Breast epithelium (tissue), 4 donors: Measurements from ENCODE around the gene TMSB10. TPM values are rescaled to one million over a fixed set of nuclear protein-coding genes. Genes with fewer than 3 reads are reported as not detected.

Source experiments
- DNase-seq, 2 donors: peaks; one replicate each; pipeline ENCODE4 v3.0.0-alpha.2; 2019; ENCODE audit warnings: low spot score in 2 of 2
- H3K27ac ChIP-seq, 2 donors: fragments of 200-600 bp; sonication (generic) in 1 of 2; one replicate each; pipeline ENCODE4 v1.5.1; 2016 to 2019; ENCODE audit warnings: mild to moderate bottlenecking in 1 of 2
- H3K27me3 ChIP-seq, 2 donors: fragments of 200-600 bp; sonication (generic) in 1 of 2; one replicate each; pipeline versions ENCODE4 v1.5.1 to v1.6.0; 2017 to 2019; ENCODE audit warnings: control low read depth in 1 of 2, mild to moderate bottlenecking in 1 of 2
- H3K36me3 ChIP-seq: fragments of 200-600 bp; one replicate; pipeline ENCODE4 v1.5.1; 2019
- H3K4me1 ChIP-seq, 2 donors: fragments of 200-600 bp; sonication (generic); one replicate each; pipeline ENCODE4 v1.5.1; 2016 to 2019; ENCODE audit warnings: control low read depth in 1 of 2
- H3K4me3 ChIP-seq, 3 donors: fragments of 200-600 bp; sonication (generic); 1 replicate in 2 of 3; 2 replicates in 1 of 3; pipeline ENCODE4 v1.5.1; 2016 to 2019; ENCODE audit warnings: mild to moderate bottlenecking in 3 of 3, moderate library complexity in 2 of 3
- H3K9me3 ChIP-seq, 2 donors: fragments of 200-600 bp; sonication (generic) in 1 of 2; one replicate each; pipeline ENCODE4 v1.5.1; 2016 to 2019; ENCODE audit warnings: control low read depth in 1 of 2
- POLR2A ChIP-seq: fragments of 450-650 bp; IDR thresholded peaks from one replicate; pipeline ENCODE4 v1.6.1; 2016; ENCODE audit warnings: antibody characterized with exemption, mild to moderate bottlenecking, moderate library complexity
- POLR2AphosphoS5 ChIP-seq, 3 donors: sonication (generic); formaldehyde crosslinking; IDR thresholded peaks; one replicate each; pipeline ENCODE4 v1.6.1; 2017; ENCODE audit warnings: antibody characterized with exemption in 3 of 3
- intact Hi-C: fragments of 100-400 bp; cut with DNase I; formaldehyde crosslinking; loops from one replicate; pipeline ENCODE4 v1.15.1; 2023; ENCODE audit warnings: low total_unique reads
- total RNA-seq, 3 donors: library from RNA; depleted of rRNA; stranded (reverse); fragments of >200 nt; gene quantifications; one replicate each; pipeline ENCODE4 v1.1.0, GENCODE V29; 2016
- TF ChIP-seq, protein P1 (sequence below), 3 donors: fragments of 450-650 bp; IDR thresholded peaks; one replicate each; pipeline ENCODE4 v1.5.1; 2016 to 2017; ENCODE audit warnings: antibody characterized with exemption in 3 of 3, mild to moderate bottlenecking in 3 of 3, moderate library complexity in 3 of 3

Gene TMSB10
- total RNA-seq, 3 donors from 2014 or later = 1,918 to 5,529 (median 3,700) TPM

DNA sequence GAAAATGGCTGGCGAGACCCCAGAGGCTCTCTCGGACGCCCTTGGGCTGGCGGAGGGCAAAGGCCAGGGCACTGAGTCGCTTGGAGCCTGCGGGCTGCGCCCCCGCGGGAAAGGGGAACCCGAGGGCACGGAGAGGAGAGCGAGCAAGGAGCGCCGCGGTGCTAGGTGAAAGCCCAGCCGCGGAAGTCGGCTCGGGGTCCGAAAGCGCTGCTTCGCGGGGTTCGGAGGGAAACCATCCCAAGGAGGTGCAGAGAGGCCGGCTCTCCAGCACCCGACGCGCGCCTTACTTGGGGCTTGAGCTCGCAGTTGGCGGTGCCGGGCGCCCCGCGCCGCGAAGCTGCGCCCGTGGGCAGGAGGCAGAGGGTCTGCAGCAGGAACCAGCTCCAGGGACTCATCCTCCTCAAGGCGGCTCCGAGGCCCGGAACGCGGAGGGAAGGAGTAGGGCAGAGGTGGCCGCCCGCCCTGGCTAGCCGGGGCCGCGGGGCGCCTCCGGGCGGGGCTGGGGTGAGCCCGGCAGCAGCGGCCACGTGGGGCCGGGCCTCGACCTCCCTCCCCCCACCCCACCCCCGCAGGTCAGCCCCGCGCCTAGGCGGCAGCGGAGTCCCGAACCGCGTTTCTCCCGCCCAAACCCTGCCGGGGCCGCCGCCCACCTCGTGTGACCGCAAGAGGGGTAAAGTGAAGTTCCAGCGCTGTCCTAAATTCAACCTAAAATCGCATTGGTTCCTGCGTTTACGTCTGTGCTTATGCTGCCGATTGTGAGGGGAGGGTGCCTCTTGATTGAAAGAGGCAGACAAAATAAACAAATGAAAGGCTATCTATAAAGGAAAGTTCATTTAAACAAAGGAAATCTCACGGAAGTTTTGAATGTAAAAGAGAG lies 24.6 kb upstream of the TMSB10 start, which contains the start of gene TRABD2A:
Gene TRABD2A (minus strand): TSS at position 440 of the 877 bp plus-strand sequence. CDS start 45 bp downstream, at position 395.
- no peak for TF ChIP-seq POLR2AphosphoS5 (IDR thresholded peaks at IDR 0.05)
- no peak for TF ChIP-seq POLR2A
- TF ChIP-seq, protein P1, sequence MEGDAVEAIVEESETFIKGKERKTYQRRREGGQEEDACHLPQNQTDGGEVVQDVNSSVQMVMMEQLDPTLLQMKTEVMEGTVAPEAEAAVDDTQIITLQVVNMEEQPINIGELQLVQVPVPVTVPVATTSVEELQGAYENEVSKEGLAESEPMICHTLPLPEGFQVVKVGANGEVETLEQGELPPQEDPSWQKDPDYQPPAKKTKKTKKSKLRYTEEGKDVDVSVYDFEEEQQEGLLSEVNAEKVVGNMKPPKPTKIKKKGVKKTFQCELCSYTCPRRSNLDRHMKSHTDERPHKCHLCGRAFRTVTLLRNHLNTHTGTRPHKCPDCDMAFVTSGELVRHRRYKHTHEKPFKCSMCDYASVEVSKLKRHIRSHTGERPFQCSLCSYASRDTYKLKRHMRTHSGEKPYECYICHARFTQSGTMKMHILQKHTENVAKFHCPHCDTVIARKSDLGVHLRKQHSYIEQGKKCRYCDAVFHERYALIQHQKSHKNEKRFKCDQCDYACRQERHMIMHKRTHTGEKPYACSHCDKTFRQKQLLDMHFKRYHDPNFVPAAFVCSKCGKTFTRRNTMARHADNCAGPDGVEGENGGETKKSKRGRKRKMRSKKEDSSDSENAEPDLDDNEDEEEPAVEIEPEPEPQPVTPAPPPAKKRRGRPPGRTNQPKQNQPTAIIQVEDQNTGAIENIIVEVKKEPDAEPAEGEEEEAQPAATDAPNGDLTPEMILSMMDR (IDR thresholded peaks at IDR 0.05) = no peak
- Histone ChIP-seq H3K36me3 (no peaks in the 10 kb centered on the region), H3K4me3 (peak within 1 kb of the TSS; percentile 43 to 85 (median 57)), H3K27ac (peak within 1 kb of the TSS in 1 of 2 donors; percentile 49), H3K4me1 (peaks cover 0 to 6% of the 10 kb centered on the region in 2 donors), H3K27me3 (peaks cover 6 to 7% of the 10 kb centered on the region in 2 donors), H3K9me3 (no peaks in the 10 kb centered on the region)
- intact Hi-C loops = no loop called here
- no peak for DNase-seq

DNA sequence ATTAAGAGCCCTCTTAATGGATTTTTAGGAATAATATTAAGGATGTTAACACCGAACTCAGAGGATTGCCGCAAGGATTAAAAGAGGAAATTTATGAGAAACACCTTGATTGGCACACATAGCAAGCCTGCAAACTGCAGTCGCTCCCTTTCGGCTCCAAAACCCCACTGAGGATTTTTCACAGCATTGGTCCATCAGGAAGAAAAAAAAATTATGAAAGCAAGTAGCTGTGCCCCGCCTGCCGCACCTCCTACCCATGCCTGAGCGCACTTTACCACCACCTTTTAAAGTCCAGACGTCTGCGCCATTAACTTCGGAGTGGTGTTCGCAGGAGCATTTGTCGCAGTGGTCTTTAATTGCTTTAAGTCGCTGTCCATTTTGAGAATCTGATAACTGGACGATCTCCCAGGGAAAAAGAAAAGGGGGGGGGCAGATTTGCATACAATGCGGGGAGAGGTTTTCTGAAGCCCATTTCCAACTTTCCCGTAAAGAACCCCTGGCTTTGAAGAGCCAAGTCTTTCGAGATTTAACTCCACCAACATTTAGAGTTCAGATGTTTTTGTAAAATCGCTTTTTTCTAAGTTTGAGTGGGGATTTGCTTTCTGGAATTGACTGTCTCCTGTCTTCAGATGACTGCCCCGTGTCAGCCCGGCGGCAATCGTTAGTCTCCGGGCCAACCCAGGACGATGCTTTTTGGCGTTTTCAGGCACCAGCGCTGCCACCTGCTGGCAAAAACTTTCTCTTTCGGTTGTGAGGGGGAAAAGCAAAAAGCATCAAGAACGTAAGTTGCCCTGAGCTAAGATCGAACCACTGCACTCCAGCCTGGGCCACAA lies 23.7 kb upstream of the TMSB10 start:
- H3K27me3 ChIP-seq = peaks cover 6 to 7% of the 10 kb centered on the region in 2 donors
- H3K27ac ChIP-seq = no peak overlapping the region
- no peaks in the 10 kb centered on the region for H3K36me3 ChIP-seq
- peak in 1 of 3 donors; percentile 20 for TF ChIP-seq POLR2AphosphoS5 (IDR thresholded peaks at IDR 0.05)
- TF ChIP-seq, protein P1 (IDR thresholded peaks at IDR 0.05) = peak in 2 of 3 donors; percentile 57 to 63
- TF ChIP-seq POLR2A = no peak
- peak; percentile 71 to 78 for DNase-seq
- intact Hi-C loops = no loop called here
- H3K9me3 ChIP-seq = no peaks in the 10 kb centered on the region
- H3K4me3 ChIP-seq = peak overlapping the region; percentile 43 to 85 (median 57)
- peaks cover 0 to 6% of the 10 kb centered on the region in 2 donors for H3K4me1 ChIP-seq

DNA sequence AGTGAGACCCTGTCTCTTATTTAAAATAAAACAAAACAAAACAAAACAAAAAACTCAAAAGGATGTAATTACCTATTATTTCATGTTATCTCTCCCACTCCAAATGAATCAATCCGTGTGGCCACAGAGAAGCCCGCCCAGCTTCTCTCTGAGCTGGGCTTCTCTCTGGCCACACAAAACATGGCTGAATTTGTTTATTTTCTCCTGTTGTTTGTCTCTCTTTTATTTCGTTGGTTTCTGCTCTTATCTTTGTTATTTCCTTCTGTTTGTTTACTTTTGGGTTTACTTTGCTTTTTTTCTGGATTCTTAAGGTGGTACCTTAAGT lies 23.1 kb upstream of the TMSB10 start:
- Histone ChIP-seq H3K27me3 (peaks cover 6 to 7% of the 10 kb centered on the region in 2 donors), H3K36me3 (no peaks in the 10 kb centered on the region), H3K4me3 (peak overlapping the region in 2 of 3 donors; percentile 57 to 85), H3K4me1 (peaks cover 0 to 6% of the 10 kb centered on the region in 2 donors), H3K9me3 (no peaks in the 10 kb centered on the region), H3K27ac (no peak overlapping the region)
- intact Hi-C loops = no loop called here
- TF ChIP-seq POLR2AphosphoS5 (IDR thresholded peaks at IDR 0.05) (no peak), POLR2A (no peak)
- TF ChIP-seq, protein P1 (IDR thresholded peaks at IDR 0.05) = no peak
- DNase-seq = no peak

DNA sequence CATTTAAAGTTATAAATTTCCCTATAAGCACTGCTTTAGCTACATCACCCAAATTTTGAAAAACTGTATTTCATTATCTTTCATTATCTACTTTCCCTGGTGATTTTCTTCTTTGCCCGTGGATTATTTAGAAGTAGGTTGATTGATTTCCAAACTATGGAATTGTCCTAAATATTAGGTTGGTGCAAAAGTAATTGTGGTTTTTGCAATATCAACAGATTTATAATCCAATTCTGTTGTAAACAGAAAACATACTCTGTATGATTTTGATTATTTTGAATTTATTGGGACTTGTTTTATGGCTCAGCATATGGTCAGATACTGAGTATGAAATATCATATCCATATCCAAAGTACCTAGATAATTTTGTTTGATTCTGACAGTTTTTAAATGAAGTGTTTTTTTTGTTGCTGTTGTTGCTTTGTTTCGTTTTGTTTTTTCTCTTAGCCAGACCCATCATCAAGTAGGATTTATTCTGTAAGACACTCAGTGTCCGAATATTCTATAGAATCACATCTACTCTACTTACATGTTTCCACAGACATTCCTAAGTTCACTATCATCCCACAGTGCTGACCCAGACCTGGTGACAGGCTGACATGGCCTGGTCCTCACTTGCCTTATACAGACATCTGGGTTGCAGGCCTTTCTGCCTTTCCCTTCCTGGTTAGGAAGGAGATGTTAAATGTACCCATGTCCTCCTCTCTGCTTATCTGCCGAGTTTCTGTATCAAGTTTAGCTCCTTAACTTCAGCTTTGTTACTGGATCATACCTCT lies 22.5 kb upstream of the TMSB10 start:
- DNase-seq = no peak
- peaks cover 6 to 7% of the 10 kb centered on the region in 2 donors for H3K27me3 ChIP-seq

More for the DNA sequence above, 22.5 kb upstream of the TMSB10 start:
- no peaks in the 10 kb centered on the region for H3K36me3 ChIP-seq
- H3K9me3 ChIP-seq = no peaks in the 10 kb centered on the region
- intact Hi-C loops = no loop called here
- H3K4me1 ChIP-seq = peaks cover 0 to 6% of the 10 kb centered on the region in 2 donors
- no peak overlapping the region for H3K27ac ChIP-seq
- H3K4me3 ChIP-seq = no peak overlapping the region
- no peak for TF ChIP-seq POLR2AphosphoS5 (IDR thresholded peaks at IDR 0.05)
- TF ChIP-seq, protein P1 (IDR thresholded peaks at IDR 0.05) = no peak
- no peak for TF ChIP-seq POLR2A
